Measurements from ENCODE around the gene LTBP3. TPM values are rescaled to one million over a fixed set of nuclear protein-coding genes. Genes with fewer than 3 reads are reported as not detected.

The LTBP3 gene
- total RNA-seq, 1 donor = 47.3 TPM

DNA sequence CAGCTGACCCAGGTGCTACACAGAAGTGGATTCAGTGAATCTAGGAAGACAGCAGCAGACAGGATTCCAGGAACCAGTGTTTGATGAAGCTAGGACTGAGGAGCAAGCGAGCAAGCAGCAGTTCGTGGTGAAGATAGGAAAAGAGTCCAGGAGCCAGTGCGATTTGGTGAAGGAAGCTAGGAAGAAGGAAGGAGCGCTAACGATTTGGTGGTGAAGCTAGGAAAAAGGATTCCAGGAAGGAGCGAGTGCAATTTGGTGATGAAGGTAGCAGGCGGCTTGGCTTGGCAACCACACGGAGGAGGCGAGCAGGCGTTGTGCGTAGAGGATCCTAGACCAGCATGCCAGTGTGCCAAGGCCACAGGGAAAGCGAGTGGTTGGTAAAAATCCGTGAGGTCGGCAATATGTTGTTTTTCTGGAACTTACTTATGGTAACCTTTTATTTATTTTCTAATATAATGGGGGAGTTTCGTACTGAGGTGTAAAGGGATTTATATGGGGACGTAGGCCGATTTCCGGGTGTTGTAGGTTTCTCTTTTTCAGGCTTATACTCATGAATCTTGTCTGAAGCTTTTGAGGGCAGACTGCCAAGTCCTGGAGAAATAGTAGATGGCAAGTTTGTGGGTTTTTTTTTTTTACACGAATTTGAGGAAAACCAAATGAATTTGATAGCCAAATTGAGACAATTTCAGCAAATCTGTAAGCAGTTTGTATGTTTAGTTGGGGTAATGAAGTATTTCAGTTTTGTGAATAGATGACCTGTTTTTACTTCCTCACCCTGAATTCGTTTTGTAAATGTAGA, 57.6 kb downstream of the LTBP3 start:
- H3K4me3 ChIP-seq (ENCODE audit: low read depth, low read length) = peak overlapping the region; percentile 99
- TF ChIP-seq, protein P1, sequence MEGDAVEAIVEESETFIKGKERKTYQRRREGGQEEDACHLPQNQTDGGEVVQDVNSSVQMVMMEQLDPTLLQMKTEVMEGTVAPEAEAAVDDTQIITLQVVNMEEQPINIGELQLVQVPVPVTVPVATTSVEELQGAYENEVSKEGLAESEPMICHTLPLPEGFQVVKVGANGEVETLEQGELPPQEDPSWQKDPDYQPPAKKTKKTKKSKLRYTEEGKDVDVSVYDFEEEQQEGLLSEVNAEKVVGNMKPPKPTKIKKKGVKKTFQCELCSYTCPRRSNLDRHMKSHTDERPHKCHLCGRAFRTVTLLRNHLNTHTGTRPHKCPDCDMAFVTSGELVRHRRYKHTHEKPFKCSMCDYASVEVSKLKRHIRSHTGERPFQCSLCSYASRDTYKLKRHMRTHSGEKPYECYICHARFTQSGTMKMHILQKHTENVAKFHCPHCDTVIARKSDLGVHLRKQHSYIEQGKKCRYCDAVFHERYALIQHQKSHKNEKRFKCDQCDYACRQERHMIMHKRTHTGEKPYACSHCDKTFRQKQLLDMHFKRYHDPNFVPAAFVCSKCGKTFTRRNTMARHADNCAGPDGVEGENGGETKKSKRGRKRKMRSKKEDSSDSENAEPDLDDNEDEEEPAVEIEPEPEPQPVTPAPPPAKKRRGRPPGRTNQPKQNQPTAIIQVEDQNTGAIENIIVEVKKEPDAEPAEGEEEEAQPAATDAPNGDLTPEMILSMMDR (IDR thresholded peaks at IDR 0.05; ENCODE audit: insufficient read depth, low read length) = no peak
- peak; percentile 78 for DNase-seq (ENCODE audit: low read depth)

DNA sequence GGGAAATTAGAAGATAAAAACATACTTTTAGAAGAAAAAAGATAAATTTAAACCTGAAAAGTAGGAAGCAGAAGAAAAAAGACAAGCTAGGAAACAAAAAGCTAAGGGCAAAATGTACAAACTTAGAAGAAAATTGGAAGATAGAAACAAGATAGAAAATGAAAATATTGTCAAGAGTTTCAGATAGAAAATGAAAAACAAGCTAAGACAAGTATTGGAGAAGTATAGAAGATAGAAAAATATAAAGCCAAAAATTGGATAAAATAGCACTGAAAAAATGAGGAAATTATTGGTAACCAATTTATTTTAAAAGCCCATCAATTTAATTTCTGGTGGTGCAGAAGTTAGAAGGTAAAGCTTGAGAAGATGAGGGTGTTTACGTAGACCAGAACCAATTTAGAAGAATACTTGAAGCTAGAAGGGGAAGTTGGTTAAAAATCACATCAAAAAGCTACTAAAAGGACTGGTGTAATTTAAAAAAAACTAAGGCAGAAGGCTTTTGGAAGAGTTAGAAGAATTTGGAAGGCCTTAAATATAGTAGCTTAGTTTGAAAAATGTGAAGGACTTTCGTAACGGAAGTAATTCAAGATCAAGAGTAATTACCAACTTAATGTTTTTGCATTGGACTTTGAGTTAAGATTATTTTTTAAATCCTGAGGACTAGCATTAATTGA, 58.3 kb downstream of the LTBP3 start:
- TF ChIP-seq, protein P1 (IDR thresholded peaks at IDR 0.05; ENCODE audit: insufficient read depth, low read length) = no peak
- DNase-seq (ENCODE audit: low read depth) = no peak
- peak overlapping the region; percentile 99 for H3K4me3 ChIP-seq (ENCODE audit: low read depth, low read length)

DNA sequence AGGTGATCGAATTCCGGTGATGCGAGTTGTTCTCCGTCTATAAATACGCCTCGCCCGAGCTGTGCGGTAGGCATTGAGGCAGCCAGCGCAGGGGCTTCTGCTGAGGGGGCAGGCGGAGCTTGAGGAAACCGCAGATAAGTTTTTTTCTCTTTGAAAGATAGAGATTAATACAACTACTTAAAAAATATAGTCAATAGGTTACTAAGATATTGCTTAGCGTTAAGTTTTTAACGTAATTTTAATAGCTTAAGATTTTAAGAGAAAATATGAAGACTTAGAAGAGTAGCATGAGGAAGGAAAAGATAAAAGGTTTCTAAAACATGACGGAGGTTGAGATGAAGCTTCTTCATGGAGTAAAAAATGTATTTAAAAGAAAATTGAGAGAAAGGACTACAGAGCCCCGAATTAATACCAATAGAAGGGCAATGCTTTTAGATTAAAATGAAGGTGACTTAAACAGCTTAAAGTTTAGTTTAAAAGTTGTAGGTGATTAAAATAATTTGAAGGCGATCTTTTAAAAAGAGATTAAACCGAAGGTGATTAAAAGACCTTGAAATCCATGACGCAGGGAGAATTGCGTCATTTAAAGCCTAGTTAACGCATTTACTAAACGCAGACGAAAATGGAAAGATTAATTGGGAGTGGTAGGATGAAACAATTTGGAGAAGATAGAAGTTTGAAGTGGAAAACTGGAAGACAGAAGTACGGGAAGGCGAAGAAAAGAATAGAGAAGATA, 59.0 kb downstream of the LTBP3 start, which contains the start of gene MALAT1:
TSS of gene MALAT1 (plus strand) at position 69 of the 736 bp plus-strand sequence.
- TF ChIP-seq, protein P1 (IDR thresholded peaks at IDR 0.05; ENCODE audit: insufficient read depth, low read length) = no peak
- peak; percentile 98 for DNase-seq (ENCODE audit: low read depth)

DNA sequence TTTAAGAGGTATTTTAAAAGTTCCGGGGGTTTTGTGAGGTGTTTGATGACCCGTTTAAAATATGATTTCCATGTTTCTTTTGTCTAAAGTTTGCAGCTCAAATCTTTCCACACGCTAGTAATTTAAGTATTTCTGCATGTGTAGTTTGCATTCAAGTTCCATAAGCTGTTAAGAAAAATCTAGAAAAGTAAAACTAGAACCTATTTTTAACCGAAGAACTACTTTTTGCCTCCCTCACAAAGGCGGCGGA, 59.5 kb downstream of the LTBP3 start:
- TF ChIP-seq, protein P1 (IDR thresholded peaks at IDR 0.05; ENCODE audit: insufficient read depth, low read length) = no peak
- no peak for DNase-seq (ENCODE audit: low read depth)
- peak overlapping the region; percentile 99 for H3K4me3 ChIP-seq (ENCODE audit: low read depth, low read length)

More for the DNA sequence above, 59.0 kb downstream of the LTBP3 start, which contains the start of gene MALAT1:
- H3K4me3 ChIP-seq (ENCODE audit: low read depth, low read length) = peak within 1 kb of the TSS; percentile 99

DNA sequence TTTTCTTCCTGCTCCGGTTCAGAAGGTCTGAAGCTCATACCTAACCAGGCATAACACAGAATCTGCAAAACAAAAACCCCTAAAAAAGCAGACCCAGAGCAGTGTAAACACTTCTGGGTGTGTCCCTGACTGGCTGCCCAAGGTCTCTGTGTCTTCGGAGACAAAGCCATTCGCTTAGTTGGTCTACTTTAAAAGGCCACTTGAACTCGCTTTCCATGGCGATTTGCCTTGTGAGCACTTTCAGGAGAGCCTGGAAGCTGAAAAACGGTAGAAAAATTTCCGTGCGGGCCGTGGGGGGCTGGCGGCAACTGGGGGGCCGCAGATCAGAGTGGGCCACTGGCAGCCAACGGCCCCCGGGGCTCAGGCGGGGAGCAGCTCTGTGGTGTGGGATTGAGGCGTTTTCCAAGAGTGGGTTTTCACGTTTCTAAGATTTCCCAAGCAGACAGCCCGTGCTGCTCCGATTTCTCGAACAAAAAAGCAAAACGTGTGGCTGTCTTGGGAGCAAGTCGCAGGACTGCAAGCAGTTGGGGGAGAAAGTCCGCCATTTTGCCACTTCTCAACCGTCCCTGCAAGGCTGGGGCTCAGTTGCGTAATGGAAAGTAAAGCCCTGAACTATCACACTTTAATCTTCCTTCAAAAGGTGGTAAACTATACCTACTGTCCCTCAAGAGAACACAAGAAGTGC, 60.0 kb downstream of the LTBP3 start:
- DNase-seq (ENCODE audit: low read depth) = peak; percentile 82
- H3K4me3 ChIP-seq (ENCODE audit: low read depth, low read length) = peak overlapping the region; percentile 99
- TF ChIP-seq, protein P1 (IDR thresholded peaks at IDR 0.05; ENCODE audit: insufficient read depth, low read length) = no peak
